Endodermal cell (in vitro differentiated cells): Measurements from ENCODE around the gene PCP2. TPM values are rescaled to one million over a fixed set of nuclear protein-coding genes. Genes with fewer than 3 reads are reported as not detected.

Experiments
- DNase-seq: peaks from one replicate; pipeline ENCODE4 v3.0.0-alpha.2; 2017
- H3K27ac ChIP-seq: 2 replicates; pipeline ENCODE4 v1.5.1; 2013; ENCODE audit warnings: mild to moderate bottlenecking, low read depth, low read length, moderate library complexity
- H3K27me3 ChIP-seq: 2 replicates; pipeline ENCODE4 v1.6.1; 2013; ENCODE audit warnings: mild to moderate bottlenecking, low read length, moderate library complexity; ENCODE audit not compliant: insufficient read depth, control insufficient read depth, poor library complexity, severe bottlenecking
- H3K36me3 ChIP-seq: 2 replicates; pipeline ENCODE4 v1.7.0; 2013; ENCODE audit warnings: mild to moderate bottlenecking, low read length, moderate library complexity; ENCODE audit not compliant: control insufficient read depth, insufficient read depth
- H3K4me1 ChIP-seq: one replicate; pipeline ENCODE4 v1.7.0; 2013; ENCODE audit warnings: low read length; ENCODE audit not compliant: control insufficient read depth, insufficient read depth
- H3K4me3 ChIP-seq: 2 replicates; pipeline ENCODE4 v1.5.1; 2013; ENCODE audit warnings: mild to moderate bottlenecking, low read length, moderate library complexity
- H3K9ac ChIP-seq: 2 replicates; pipeline ENCODE4 v1.6.1; 2013; ENCODE audit warnings: mild to moderate bottlenecking, low read length, moderate library complexity; ENCODE audit not compliant: poor library complexity, severe bottlenecking; ENCODE audit errors: extremely low read depth
- H3K9me3 ChIP-seq: 2 replicates; pipeline ENCODE4 v1.6.1; 2013; ENCODE audit warnings: mild to moderate bottlenecking, low read length, moderate library complexity; ENCODE audit not compliant: control insufficient read depth
- H3K27ac Mint-ChIP-seq: 2 replicates; pipeline ENCODE4 v1.8.0; 2020; ENCODE audit warnings: mixed read lengths
- H3K27me3 Mint-ChIP-seq: 2 replicates; pipeline ENCODE4 v1.8.0; 2021; ENCODE audit warnings: mild to moderate bottlenecking, mixed read lengths; ENCODE audit not compliant: insufficient read depth
- H3K36me3 Mint-ChIP-seq: 2 replicates; pipeline ENCODE4 v1.8.0; 2020; ENCODE audit warnings: low read depth, mixed read lengths
- H3K4me1 Mint-ChIP-seq: 2 replicates; pipeline ENCODE4 v1.8.0; 2020; ENCODE audit warnings: mixed read lengths
- H3K4me3 Mint-ChIP-seq: 2 replicates; pipeline ENCODE4 v1.8.0; 2020; ENCODE audit warnings: mild to moderate bottlenecking, moderate library complexity, mixed read lengths
- H3K9me3 Mint-ChIP-seq: 2 replicates; pipeline ENCODE4 v1.8.0; 2020; ENCODE audit warnings: mild to moderate bottlenecking, mixed read lengths
- WGBS, 2 experiments: methylation state at CpG; one replicate each; pipeline versions ENCODE4 v1.1.5 to v1.1.7; 2013; ENCODE audit warnings: missing lambda C conversion rate in 2 of 2, mixed read lengths in 1 of 2; ENCODE audit not compliant: insufficient coverage in 1 of 2, insufficient read length in 1 of 2; 5-methylcytosine and 5-hydroxymethylcytosine counted together
- total RNA-seq, 2 donors: library from RNA; stranded (reverse); fragmentation: NEBNext Ultra II Directional in 1 of 2; extraction: Animal tissue kit (Norgen Biotek cat#: 25700) in 1 of 2; gene quantifications; 2 replicates in 1 of 2; 3 replicates in 1 of 2; pipeline ENCODE4 v1.2.1, GENCODE V29; 2021
- TF ChIP-seq, protein P1 (sequence below): fragments of 200-600 bp; sonication (generic); conservative IDR thresholded peaks from 2 replicates; pipeline ENCODE4 v1.5.0; 2021; ENCODE audit warnings: antibody characterized with exemption, mild to moderate bottlenecking

The PCP2 gene
- total RNA-seq, 2 donors from 2014 or later: 0.55 TPM; not detected in 1

- peak overlapping the region; percentile 96 for H3K4me3 ChIP-seq
- H3K9me3 ChIP-seq: no peaks in the 10 kb centered on the region
- Mint-ChIP-seq H3K27me3 (peaks cover 2% of the 10 kb centered on the region), H3K4me1 (peaks cover 17% of the 10 kb centered on the region), H3K27ac (peak overlapping the region; percentile 98), H3K36me3 (peaks cover 14% of the 10 kb centered on the region), H3K4me3 (peak overlapping the region; percentile 94), H3K9me3 (no peaks in the 10 kb centered on the region)
- TF ChIP-seq, protein P1, sequence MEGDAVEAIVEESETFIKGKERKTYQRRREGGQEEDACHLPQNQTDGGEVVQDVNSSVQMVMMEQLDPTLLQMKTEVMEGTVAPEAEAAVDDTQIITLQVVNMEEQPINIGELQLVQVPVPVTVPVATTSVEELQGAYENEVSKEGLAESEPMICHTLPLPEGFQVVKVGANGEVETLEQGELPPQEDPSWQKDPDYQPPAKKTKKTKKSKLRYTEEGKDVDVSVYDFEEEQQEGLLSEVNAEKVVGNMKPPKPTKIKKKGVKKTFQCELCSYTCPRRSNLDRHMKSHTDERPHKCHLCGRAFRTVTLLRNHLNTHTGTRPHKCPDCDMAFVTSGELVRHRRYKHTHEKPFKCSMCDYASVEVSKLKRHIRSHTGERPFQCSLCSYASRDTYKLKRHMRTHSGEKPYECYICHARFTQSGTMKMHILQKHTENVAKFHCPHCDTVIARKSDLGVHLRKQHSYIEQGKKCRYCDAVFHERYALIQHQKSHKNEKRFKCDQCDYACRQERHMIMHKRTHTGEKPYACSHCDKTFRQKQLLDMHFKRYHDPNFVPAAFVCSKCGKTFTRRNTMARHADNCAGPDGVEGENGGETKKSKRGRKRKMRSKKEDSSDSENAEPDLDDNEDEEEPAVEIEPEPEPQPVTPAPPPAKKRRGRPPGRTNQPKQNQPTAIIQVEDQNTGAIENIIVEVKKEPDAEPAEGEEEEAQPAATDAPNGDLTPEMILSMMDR: no peak
- peak overlapping the region; percentile 99 for H3K9ac ChIP-seq
- H3K27ac ChIP-seq: no peak overlapping the region
- H3K27me3 ChIP-seq: no peaks in the 10 kb centered on the region
- WGBS, 2 experiments: 2 to 6% methylated on average over 13 to 15 of the region's 15 CpGs
- DNase-seq: no peak
- H3K4me1 ChIP-seq: no peaks in the 10 kb centered on the region
- H3K36me3 ChIP-seq: peaks cover 19% of the 10 kb centered on the region
These were observed 4.8 kb downstream of the PCP2 start for GRCh38 chr19:7628589-7629311.

GRCh38 chr19:7627166-7627565 lies 6.4 kb downstream of the PCP2 start:
- H3K27me3 Mint-ChIP-seq: no peaks in the 10 kb centered on the region
- H3K9ac ChIP-seq: no peak overlapping the region
- no peaks in the 10 kb centered on the region for H3K9me3 Mint-ChIP-seq
- H3K27me3 ChIP-seq: no peaks in the 10 kb centered on the region
- H3K36me3 ChIP-seq: peaks cover 28% of the 10 kb centered on the region
- peak overlapping the region; percentile 13 for H3K4me3 Mint-ChIP-seq
- H3K27ac ChIP-seq: no peak overlapping the region
- no peaks in the 10 kb centered on the region for H3K4me1 ChIP-seq
- TF ChIP-seq, protein P1: no peak
- no peak overlapping the region for H3K27ac Mint-ChIP-seq
- no peaks in the 10 kb centered on the region for H3K9me3 ChIP-seq
- no peak for DNase-seq
- no peak overlapping the region for H3K4me3 ChIP-seq
- H3K4me1 Mint-ChIP-seq: peaks cover 17% of the 10 kb centered on the region
- H3K36me3 Mint-ChIP-seq: peaks cover 23% of the 10 kb centered on the region
- 89 to 92% methylated on average over 16 to 24 of the region's 24 CpGs for WGBS, 2 experiments

DNA sequence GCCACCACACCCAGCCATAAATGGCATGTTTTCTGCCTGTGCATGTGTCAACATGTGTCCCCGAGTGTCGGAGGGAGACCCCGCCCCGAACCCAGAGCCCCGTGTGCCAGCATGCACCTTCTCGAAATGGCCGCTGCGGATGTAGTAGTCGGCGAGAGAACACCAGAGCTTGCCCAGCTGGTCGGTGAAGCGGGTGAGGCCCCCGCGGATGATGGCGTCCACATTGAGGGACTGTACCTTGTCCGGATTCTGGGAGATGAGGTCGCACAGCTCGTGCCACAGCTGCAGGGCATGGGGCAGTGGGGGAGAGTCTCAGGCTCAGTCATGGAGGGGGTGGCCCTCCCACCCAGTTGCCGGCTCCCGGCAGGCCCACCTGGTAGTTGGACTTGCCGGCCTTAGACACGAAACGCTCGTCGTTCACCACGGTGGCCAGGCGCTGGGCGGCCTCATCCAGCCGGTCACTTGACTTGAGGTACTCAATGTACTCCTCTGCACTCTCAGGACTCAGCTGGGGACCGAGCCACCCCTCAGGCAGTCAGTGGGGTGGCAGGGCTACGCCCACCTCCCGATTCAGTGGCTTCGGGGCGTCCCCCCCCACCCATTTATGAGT lies 7.7 kb downstream of the PCP2 start:
- no peak overlapping the region for H3K27ac ChIP-seq
- Mint-ChIP-seq H3K36me3 (peaks cover 32% of the 10 kb centered on the region), H3K27me3 (no peaks in the 10 kb centered on the region), H3K9me3 (no peaks in the 10 kb centered on the region), H3K27ac (no peak overlapping the region), H3K4me1 (peaks cover 17% of the 10 kb centered on the region), H3K4me3 (no peak overlapping the region)
- no peaks in the 10 kb centered on the region for H3K4me1 ChIP-seq
- no peak overlapping the region for H3K9ac ChIP-seq
- 95 to 99% methylated on average over 27 to 34 of the region's 34 CpGs for WGBS, 2 experiments
- no peaks in the 10 kb centered on the region for H3K9me3 ChIP-seq
- H3K4me3 ChIP-seq: no peak overlapping the region
- TF ChIP-seq, protein P1: no peak
- peaks cover 29% of the 10 kb centered on the region for H3K36me3 ChIP-seq
- no peaks in the 10 kb centered on the region for H3K27me3 ChIP-seq
- no peak for DNase-seq
